Right lobe of liver (tissue), 6 donors: Measurements from ENCODE around the gene GRM7. TPM values are rescaled to one million over a fixed set of nuclear protein-coding genes. Genes with fewer than 3 reads are reported as not detected.

Experiments
- ATAC-seq, 4 donors: fragments of 200-7000 bp; cut with Tn5 transposase; one replicate each; pipeline ENCODE4 v1.9.1; 2020; ENCODE audit warnings: mild to moderate bottlenecking in 4 of 4, moderate library complexity in 4 of 4
- DNase-seq, 3 donors: peaks; one replicate each; pipeline ENCODE4 v3.0.0-alpha.2; 2020
- H3K27ac ChIP-seq, 3 donors: fragments of 200-600 bp; one replicate each; pipeline ENCODE4 v1.8.0; 2022
- H3K27me3 ChIP-seq, 2 donors: fragments of 200-600 bp; one replicate each; pipeline ENCODE4 v1.8.0; 2022
- H3K36me3 ChIP-seq, 4 donors: fragments of 200-600 bp; sonication (generic) in 1 of 4; one replicate each; pipeline versions ENCODE4 v1.5.1 to v1.8.0; 2017 to 2022; ENCODE audit warnings: control low read depth in 1 of 4
- H3K4me1 ChIP-seq, 4 donors: fragments of 200-600 bp; sonication (generic) in 1 of 4; one replicate each; pipeline versions ENCODE4 v1.5.1 to v1.8.0; 2017 to 2022; ENCODE audit warnings: control low read depth in 1 of 4
- H3K4me3 ChIP-seq, 3 donors: fragments of 200-600 bp; one replicate each; pipeline ENCODE4 v1.8.0; 2022
- H3K9me3 ChIP-seq, 4 donors: fragments of 200-600 bp; sonication (generic) in 1 of 4; one replicate each; pipeline versions ENCODE4 v1.5.1 to v1.8.0; 2017 to 2022; ENCODE audit warnings: control low read depth in 1 of 4
- POLR2A ChIP-seq: fragments of 450-650 bp; IDR thresholded peaks from one replicate; pipeline ENCODE4 v1.6.1; 2017; ENCODE audit warnings: antibody characterized with exemption, mild to moderate bottlenecking
- WGBS: methylation state at CpG from one replicate; pipeline ENCODE4 v1.1.6; 2018; ENCODE audit warnings: low coverage, low lambda C conversion rate; ENCODE audit not compliant: insufficient coverage; ENCODE audit errors: missing lambda C conversion rate; 5-methylcytosine and 5-hydroxymethylcytosine counted together
- intact Hi-C, 2 donors: fragments of 100-400 bp; cut with DNase I; formaldehyde crosslinking; loops; one replicate each; pipeline versions ENCODE4 v1.11.2 to v1.14.1; 2022
- total RNA-seq, 6 experiments: library from RNA; depleted of rRNA in 2 of 6; stranded (reverse); fragments of >200 nt in 2 of 6; fragmentation: NEBNext Ultra II Directional in 3 of 6; extraction: Animal tissue kit (Norgen Biotek cat#: 25700) in 3 of 6; gene quantifications; one replicate each; pipeline versions ENCODE4 v1.1.0 to v1.2.4, GENCODE V29; 2016 to 2023
- TF ChIP-seq, protein P1 (sequence below), 4 donors: fragments of 200-600 bp in 3 of 4; fragments of 450-650 bp in 1 of 4; IDR thresholded peaks; one replicate each; pipeline versions ENCODE4 v1.5.1 to v1.8.0; 2016 to 2022; ENCODE audit warnings: antibody characterized with exemption in 4 of 4, mild to moderate bottlenecking in 2 of 4
- donor health status: DM: no; HTN: yes; CAD: no.
- donor health status: DM: no; HTN: no; CAD: no.
- donor health status: DM: no; HTN: no; CAD: no.
- donor health status: DM: no; HTN: yes; CAD: no.
- donor health status: DM: no; HTN: yes; CAD: no.

GRM7 gene
- total RNA-seq, 6 experiments from 2014 or later, result 0.20 to 0.56 TPM; not detected in 4

GRCh38 chr3:7659079-7659478 is 798.2 kb downstream of the GRM7 start:
- no peaks in the 10 kb centered on the region for H3K27me3 ChIP-seq
- H3K4me1 ChIP-seq, result no peaks in the 10 kb centered on the region
- no peak overlapping the region for H3K27ac ChIP-seq
- TF ChIP-seq, protein P1, sequence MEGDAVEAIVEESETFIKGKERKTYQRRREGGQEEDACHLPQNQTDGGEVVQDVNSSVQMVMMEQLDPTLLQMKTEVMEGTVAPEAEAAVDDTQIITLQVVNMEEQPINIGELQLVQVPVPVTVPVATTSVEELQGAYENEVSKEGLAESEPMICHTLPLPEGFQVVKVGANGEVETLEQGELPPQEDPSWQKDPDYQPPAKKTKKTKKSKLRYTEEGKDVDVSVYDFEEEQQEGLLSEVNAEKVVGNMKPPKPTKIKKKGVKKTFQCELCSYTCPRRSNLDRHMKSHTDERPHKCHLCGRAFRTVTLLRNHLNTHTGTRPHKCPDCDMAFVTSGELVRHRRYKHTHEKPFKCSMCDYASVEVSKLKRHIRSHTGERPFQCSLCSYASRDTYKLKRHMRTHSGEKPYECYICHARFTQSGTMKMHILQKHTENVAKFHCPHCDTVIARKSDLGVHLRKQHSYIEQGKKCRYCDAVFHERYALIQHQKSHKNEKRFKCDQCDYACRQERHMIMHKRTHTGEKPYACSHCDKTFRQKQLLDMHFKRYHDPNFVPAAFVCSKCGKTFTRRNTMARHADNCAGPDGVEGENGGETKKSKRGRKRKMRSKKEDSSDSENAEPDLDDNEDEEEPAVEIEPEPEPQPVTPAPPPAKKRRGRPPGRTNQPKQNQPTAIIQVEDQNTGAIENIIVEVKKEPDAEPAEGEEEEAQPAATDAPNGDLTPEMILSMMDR (IDR thresholded peaks at IDR 0.05), result no peak
- no peak for TF ChIP-seq POLR2A
- DNase-seq (no peak), ATAC-seq (no peak)
- 85% methylated on average over 1 of the region's 1 CpG for WGBS
- no peak overlapping the region for H3K4me3 ChIP-seq
- H3K9me3 ChIP-seq, result no peaks in the 10 kb centered on the region
- intact Hi-C loops, result no loop called here
- H3K36me3 ChIP-seq, result no peaks in the 10 kb centered on the region

- WGBS, result 80% methylated on average over 4 of the region's 4 CpGs
- no peaks in the 10 kb centered on the region for H3K4me1 ChIP-seq
- H3K27ac ChIP-seq, result no peak overlapping the region
- TF ChIP-seq, protein P1 (IDR thresholded peaks at IDR 0.05), result no peak
- TF ChIP-seq POLR2A, result no peak
- no peaks in the 10 kb centered on the region for H3K36me3 ChIP-seq
- no peak overlapping the region for H3K4me3 ChIP-seq
- intact Hi-C loops, result no loop called here
- ATAC-seq, result no peak
- no peak for DNase-seq
- no peaks in the 10 kb centered on the region for H3K9me3 ChIP-seq
- H3K27me3 ChIP-seq, result no peaks in the 10 kb centered on the region
Observed at GRCh38 chr3:7663771-7664170, 802.9 kb downstream of the GRM7 start.

- DNase-seq (no peak), ATAC-seq (no peak)
- Histone ChIP-seq H3K27ac (no peak overlapping the region), H3K9me3 (no peaks in the 10 kb centered on the region), H3K27me3 (no peaks in the 10 kb centered on the region), H3K4me1 (no peaks in the 10 kb centered on the region), H3K36me3 (no peaks in the 10 kb centered on the region), H3K4me3 (no peak overlapping the region)
- 55% methylated on average over 1 of the region's 1 CpG for WGBS
- TF ChIP-seq, protein P1 (IDR thresholded peaks at IDR 0.05), result no peak
- no peak for TF ChIP-seq POLR2A
- intact Hi-C loops, result no loop called here
Observed at GRCh38 chr3:7667774-7668173, 806.9 kb downstream of the GRM7 start.

DNA sequence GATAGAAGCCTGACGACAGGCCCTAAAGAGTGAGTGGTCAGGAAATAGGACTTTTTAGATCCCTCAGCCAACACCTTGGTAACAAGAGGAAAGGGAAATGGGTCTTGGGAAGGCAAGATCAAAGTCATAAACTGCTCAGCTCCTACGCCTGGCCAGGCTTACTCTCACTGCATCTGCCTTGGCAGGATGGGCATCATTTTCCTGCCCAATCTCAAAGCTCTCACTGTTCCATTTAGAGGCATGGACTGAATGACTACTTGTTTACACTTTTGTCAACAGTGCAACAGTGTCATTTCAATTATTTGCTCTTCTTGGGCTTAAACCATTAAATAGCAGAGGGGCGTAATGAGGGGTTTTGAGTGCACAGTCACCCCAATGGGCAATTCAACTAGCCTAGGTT is 808.7 kb downstream of the GRM7 start:
- no peaks in the 10 kb centered on the region for H3K36me3 ChIP-seq
- no peak overlapping the region for H3K27ac ChIP-seq
- DNase-seq (no peak), ATAC-seq (no peak)
- intact Hi-C loops, result no loop called here
- no peak overlapping the region for H3K4me3 ChIP-seq
- TF ChIP-seq POLR2A, result no peak
- TF ChIP-seq, protein P1 (IDR thresholded peaks at IDR 0.05), result no peak
- no peaks in the 10 kb centered on the region for H3K27me3 ChIP-seq
- no peaks in the 10 kb centered on the region for H3K9me3 ChIP-seq
- H3K4me1 ChIP-seq, result no peaks in the 10 kb centered on the region
- WGBS, result 65% methylated on average over 2 of the region's 3 CpGs

DNA sequence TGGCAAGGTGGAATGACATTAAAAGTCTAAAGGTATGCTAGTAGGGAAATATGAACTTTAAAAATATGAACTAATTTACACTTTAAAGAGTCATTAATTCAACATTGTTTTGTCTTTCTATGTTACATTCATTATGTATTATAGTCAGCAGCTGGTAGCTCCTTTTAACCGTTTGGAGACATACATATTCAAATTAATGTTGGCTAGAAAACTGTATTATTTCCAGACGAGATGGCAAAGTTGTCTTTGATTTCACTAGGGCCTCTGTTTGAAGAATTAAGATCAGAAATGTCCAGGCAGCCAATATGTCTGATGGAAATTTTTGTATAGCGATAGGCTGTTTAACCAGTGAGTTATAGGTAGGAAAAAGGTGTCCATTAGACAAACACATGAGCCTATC is 817.6 kb downstream of the GRM7 start:
- ATAC-seq, result no peak
- 64% methylated on average over 3 of the region's 3 CpGs for WGBS
- intact Hi-C loops, result no loop called here

More for the DNA sequence above, 817.6 kb downstream of the GRM7 start:
- Histone ChIP-seq H3K9me3 (no peaks in the 10 kb centered on the region), H3K27ac (no peak overlapping the region), H3K4me3 (no peak overlapping the region), H3K27me3 (no peaks in the 10 kb centered on the region), H3K4me1 (no peaks in the 10 kb centered on the region), H3K36me3 (no peaks in the 10 kb centered on the region)
- DNase-seq, result no peak
- TF ChIP-seq, protein P1 (IDR thresholded peaks at IDR 0.05), result no peak
- TF ChIP-seq POLR2A, result no peak
